ENCODE measurements around the gene DNAJA3. TPM values are rescaled to one million over a fixed set of nuclear protein-coding genes. Genes with fewer than 3 reads are reported as not detected.

The DNAJA3 gene
- total RNA-seq, 1 experiment from 2014 or later: 56.2 TPM

GRCh38 chr16:4414187-4414917 is 11.3 kb upstream of the DNAJA3 start:
- H2BK12ac ChIP-seq (ENCODE audit: insufficient read length, low read depth, low read length): no peak overlapping the region

More at GRCh38 chr16:4414187-4414917, 11.3 kb upstream of the DNAJA3 start:
- Histone ChIP-seq H2AK5ac (ENCODE audit: insufficient read length, low read length) (no peak overlapping the region), H3K4ac (ENCODE audit: low read depth, low read length) (no peak overlapping the region), H3K18ac (ENCODE audit: insufficient read length, low read depth, low read length) (no peak overlapping the region), H2BK120ac (ENCODE audit: low read depth, low read length, poor library complexity, severe bottlenecking) (no peak overlapping the region), H3K9me3 (ENCODE audit: control insufficient read depth, low read depth, low read length) (no peaks in the 10 kb centered on the region), H3K79me2 (ENCODE audit: insufficient read depth, low read length) (no peaks in the 10 kb centered on the region), H4K20me1 (ENCODE audit: control insufficient read depth, insufficient read depth, insufficient read length) (no peaks in the 10 kb centered on the region), H2BK15ac (ENCODE audit: low read depth, low read length) (no peak overlapping the region), H3K14ac (ENCODE audit: insufficient read depth, low read length) (no peak overlapping the region), H2BK20ac (ENCODE audit: low read depth, low read length, poor library complexity, severe bottlenecking) (no peak overlapping the region), H4K5ac (ENCODE audit: insufficient read length, low read depth, low read length) (no peak overlapping the region), H2AFZ (ENCODE audit: low read length) (no peak overlapping the region), H3K56ac (ENCODE audit: insufficient read length, low read depth, low read length) (no peak overlapping the region), H3K4me1 (ENCODE audit: insufficient read depth, low read length) (no peaks in the 10 kb centered on the region; the same call in 1 of the 2 replicates), H3K27me3 (ENCODE audit: insufficient read depth, low read length) (no peaks in the 10 kb centered on the region), H3K23me2 (ENCODE audit: insufficient read length, low read depth, low read length, poor library complexity, severe bottlenecking) (no peaks in the 10 kb centered on the region), H3T11ph (ENCODE audit: low read length) (no peak overlapping the region), H3K4me2 (ENCODE audit: insufficient read depth, insufficient read length, low read length) (no peak overlapping the region), H4K8ac (replicated peaks; ENCODE audit: insufficient read length, low read depth, low read length) (no peak overlapping the region), H3K79me1 (ENCODE audit: insufficient read depth, low read depth, low read length, poor library complexity, severe bottlenecking) (no peaks in the 10 kb centered on the region), H3K27ac (ENCODE audit: insufficient read length, low read depth, low read length) (no peak overlapping the region), H3K23ac (ENCODE audit: insufficient read length, low read depth, low read length) (no peak overlapping the region), H4K91ac (ENCODE audit: insufficient read length, low read depth, low read length) (no peak overlapping the region), H2BK5ac (ENCODE audit: insufficient read length, low read length) (no peak overlapping the region), H3K9ac (ENCODE audit: extremely low read depth, insufficient read length, low read length) (no peak overlapping the region)
- no peaks in the 10 kb centered on the region; a peak in 1 of 7 replicates for H3K36me3 Mint-ChIP-seq (ENCODE audit: insufficient read depth in 1 of 3, low read depth in 3 of 3)
- H3K27me3 Mint-ChIP-seq (ENCODE audit: low read depth): peaks cover 9% of the 10 kb centered on the region
- H3K4me1 Mint-ChIP-seq: peaks cover 8 to 10% of the 10 kb centered on the region in 2 experiments
- H3K9me3 Mint-ChIP-seq: 0 out of 5 replicates have a peak, but pooled peaks cover 0 to 1% of the 10 kb centered on the region in 2 experiments
- no CpG with 5 or more reads among the region's 7 CpGs for WGBS (ENCODE audit: extremely low coverage, insufficient read length, low lambda C conversion rate)
- no peak overlapping the region; a peak in 2 of 7 replicates for H3K27ac Mint-ChIP-seq
- peak overlapping the region; percentile 33 to 59; a peak in 4 of 5 replicates for H3K4me3 Mint-ChIP-seq
- DNase-seq: no peak
- TF ChIP-seq, protein P1, sequence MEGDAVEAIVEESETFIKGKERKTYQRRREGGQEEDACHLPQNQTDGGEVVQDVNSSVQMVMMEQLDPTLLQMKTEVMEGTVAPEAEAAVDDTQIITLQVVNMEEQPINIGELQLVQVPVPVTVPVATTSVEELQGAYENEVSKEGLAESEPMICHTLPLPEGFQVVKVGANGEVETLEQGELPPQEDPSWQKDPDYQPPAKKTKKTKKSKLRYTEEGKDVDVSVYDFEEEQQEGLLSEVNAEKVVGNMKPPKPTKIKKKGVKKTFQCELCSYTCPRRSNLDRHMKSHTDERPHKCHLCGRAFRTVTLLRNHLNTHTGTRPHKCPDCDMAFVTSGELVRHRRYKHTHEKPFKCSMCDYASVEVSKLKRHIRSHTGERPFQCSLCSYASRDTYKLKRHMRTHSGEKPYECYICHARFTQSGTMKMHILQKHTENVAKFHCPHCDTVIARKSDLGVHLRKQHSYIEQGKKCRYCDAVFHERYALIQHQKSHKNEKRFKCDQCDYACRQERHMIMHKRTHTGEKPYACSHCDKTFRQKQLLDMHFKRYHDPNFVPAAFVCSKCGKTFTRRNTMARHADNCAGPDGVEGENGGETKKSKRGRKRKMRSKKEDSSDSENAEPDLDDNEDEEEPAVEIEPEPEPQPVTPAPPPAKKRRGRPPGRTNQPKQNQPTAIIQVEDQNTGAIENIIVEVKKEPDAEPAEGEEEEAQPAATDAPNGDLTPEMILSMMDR (conservative IDR thresholded peaks at IDR 0.05): no peak

Measured in H9 (cell line).